ENCODE measurements around the gene PSKH1. TPM values are rescaled to one million over a fixed set of nuclear protein-coding genes. Genes with fewer than 3 reads are reported as not detected.

Gene PSKH1
- total RNA-seq, 1 donor from 2014 or later: 21.6 TPM

DNA sequence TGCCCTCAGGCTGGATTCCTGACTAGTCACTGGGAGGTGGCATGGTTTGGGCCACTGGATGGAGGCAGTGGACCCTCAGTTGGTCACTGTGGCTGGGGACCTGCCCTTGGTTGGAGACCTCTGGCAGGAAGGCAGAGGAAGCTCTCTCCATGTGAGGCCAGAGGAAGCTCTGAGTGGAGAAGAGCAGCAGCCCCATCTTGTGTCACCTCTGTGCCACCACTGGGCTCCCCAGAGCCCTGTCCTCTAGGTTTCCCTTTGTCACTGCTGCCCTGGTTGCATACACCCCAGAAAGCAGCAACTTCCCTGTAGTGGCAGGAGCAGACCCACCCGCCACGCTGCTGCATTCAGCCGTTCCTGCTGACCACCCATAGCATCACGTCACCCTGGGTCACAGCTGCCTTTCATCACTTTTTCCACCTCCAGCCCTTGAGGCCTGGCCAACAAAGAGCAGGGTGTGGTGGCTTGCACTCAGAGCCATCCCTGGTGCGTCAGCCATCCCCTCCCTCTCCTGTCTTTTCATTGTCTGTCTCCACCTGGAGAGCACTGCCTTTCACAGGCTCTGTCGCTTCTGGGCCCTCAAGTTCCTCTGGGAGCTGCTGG lies 26.7 kb downstream of the PSKH1 start:
- Histone ChIP-seq H3K36me3 (ENCODE audit: control insufficient read depth, insufficient read depth, low read length) (no peaks in the 10 kb centered on the region), H3K27me3 (ENCODE audit: control insufficient read depth, insufficient read depth, low read length) (no peaks in the 10 kb centered on the region), H3K4me3 (ENCODE audit: low read depth, low read length) (no peak overlapping the region)
- DNase-seq (ENCODE audit: low read depth): no peak
- no peak for TF ChIP-seq CTCF (IDR thresholded peaks at IDR 0.05; ENCODE audit: insufficient read depth, low read length, poor library complexity, severe bottlenecking)

- no peak for DNase-seq (ENCODE audit: low read depth)
- Histone ChIP-seq H3K27me3 (ENCODE audit: control insufficient read depth, insufficient read depth, low read length) (no peaks in the 10 kb centered on the region), H3K4me3 (ENCODE audit: low read depth, low read length) (no peak overlapping the region), H3K36me3 (ENCODE audit: control insufficient read depth, insufficient read depth, low read length) (no peaks in the 10 kb centered on the region)
- TF ChIP-seq CTCF (IDR thresholded peaks at IDR 0.05; ENCODE audit: insufficient read depth, low read length, poor library complexity, severe bottlenecking): no peak
These were observed 29.2 kb downstream of the PSKH1 start for GRCh38 chr16:67922221-67922620.

DNA sequence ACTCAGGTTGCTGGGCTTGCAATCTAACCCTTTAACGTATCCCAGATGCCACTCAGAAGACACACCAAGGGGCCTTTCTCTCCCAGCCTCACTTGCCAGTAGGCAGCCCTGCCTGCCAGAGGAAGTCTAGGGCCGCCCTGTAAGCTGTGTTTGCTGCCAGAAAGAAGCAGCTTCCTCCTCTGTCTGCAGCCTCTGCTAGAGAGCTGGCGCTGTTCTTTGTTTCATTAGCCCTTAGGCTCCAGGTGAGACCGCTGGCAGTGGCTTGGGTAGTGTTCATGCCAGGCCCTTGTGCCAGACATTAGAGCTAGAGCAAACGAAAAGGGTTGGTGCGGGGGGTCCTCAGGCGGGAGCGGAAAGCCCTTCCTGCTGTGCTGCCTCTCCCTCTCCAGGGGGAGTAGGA lies 29.7 kb downstream of the PSKH1 start:
- DNase-seq (ENCODE audit: low read depth): no peak
- no peaks in the 10 kb centered on the region for H3K27me3 ChIP-seq (ENCODE audit: control insufficient read depth, insufficient read depth, low read length)
- H3K4me3 ChIP-seq (ENCODE audit: low read depth, low read length): no peak overlapping the region
- no peaks in the 10 kb centered on the region for H3K36me3 ChIP-seq (ENCODE audit: control insufficient read depth, insufficient read depth, low read length)
- no peak for TF ChIP-seq CTCF (IDR thresholded peaks at IDR 0.05; ENCODE audit: insufficient read depth, low read length, poor library complexity, severe bottlenecking)

DNA sequence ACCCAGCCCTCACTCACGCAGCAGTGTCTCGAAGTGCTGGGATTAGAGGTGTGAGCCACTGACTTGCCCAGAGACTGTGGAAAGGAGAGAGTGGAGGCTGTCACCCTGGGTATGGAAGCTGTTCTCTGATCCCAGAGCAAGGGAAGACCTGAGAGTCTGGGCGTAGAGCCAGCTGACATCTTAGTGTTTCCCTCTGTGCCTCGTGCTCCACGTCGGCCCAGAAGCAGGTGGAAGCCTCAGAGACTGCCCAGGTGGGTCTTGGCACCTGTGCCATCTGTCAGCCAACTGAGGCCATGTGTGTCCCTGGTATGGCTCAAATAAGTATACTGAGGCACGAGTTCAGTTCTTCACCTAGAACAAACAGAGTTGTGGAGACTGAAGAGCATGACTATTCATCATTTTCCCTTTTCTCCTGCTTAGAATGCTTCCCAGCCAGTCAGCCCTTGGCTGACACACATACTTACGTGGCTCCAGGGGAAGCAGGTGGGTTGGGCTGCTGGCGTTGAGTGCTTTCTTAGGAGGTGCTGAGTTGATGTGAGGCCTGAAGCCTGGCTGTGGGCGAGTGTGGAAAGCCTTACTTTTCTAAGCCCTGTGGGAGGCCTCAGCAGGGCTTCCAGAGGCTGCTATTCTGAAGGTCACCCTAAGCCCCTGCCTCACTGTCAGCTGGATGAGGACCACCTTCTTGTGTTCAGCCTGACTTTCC lies 30.5 kb downstream of the PSKH1 start:
- TF ChIP-seq CTCF (IDR thresholded peaks at IDR 0.05; ENCODE audit: insufficient read depth, low read length, poor library complexity, severe bottlenecking): no peak
- Histone ChIP-seq H3K36me3 (ENCODE audit: control insufficient read depth, insufficient read depth, low read length) (no peaks in the 10 kb centered on the region), H3K27me3 (ENCODE audit: control insufficient read depth, insufficient read depth, low read length) (no peaks in the 10 kb centered on the region), H3K4me3 (ENCODE audit: low read depth, low read length) (no peak overlapping the region)
- DNase-seq (ENCODE audit: low read depth): no peak

GRCh38 chr16:67924140-67924906 lies 31.3 kb downstream of the PSKH1 start:
- TF ChIP-seq CTCF (IDR thresholded peaks at IDR 0.05; ENCODE audit: insufficient read depth, low read length, poor library complexity, severe bottlenecking): no peak
- H3K36me3 ChIP-seq (ENCODE audit: control insufficient read depth, insufficient read depth, low read length): no peaks in the 10 kb centered on the region
- H3K4me3 ChIP-seq (ENCODE audit: low read depth, low read length): no peak overlapping the region
- no peaks in the 10 kb centered on the region for H3K27me3 ChIP-seq (ENCODE audit: control insufficient read depth, insufficient read depth, low read length)
- DNase-seq (ENCODE audit: low read depth): no peak
